WTC11 (cell line): Measurements from ENCODE around the gene MXRA8. TPM values are rescaled to one million over a fixed set of nuclear protein-coding genes. Genes with fewer than 3 reads are reported as not detected.

Source experiments
- ATAC-seq: fragments of 200-7000 bp; cut with Tn5 transposase; 2 replicates; pipeline ENCODE4 v1.10.0; 2021; ENCODE audit warnings: mild to moderate bottlenecking, moderate library complexity
- CTCF ChIA-PET: fragments of 300-600 bp; sonication (Branson Sonifier 250); formaldehyde crosslinking; loops from one replicate; lab custom pipeline; 2021; ENCODE audit warnings: antibody characterized with exemption; lab: Charles Lee
- POLR2A ChIA-PET: fragments of 350-600 bp; sonication (Branson Sonifier 250); formaldehyde crosslinking; loops from one replicate; lab custom pipeline; 2021; ENCODE audit warnings: antibody characterized with exemption; lab: Charles Lee
- DNase-seq: peaks from one replicate; pipeline ENCODE4 v3.0.0; 2021; ENCODE audit warnings: low spot score
- H3K27ac Mint-ChIP-seq: 2 replicates; pipeline ENCODE4 v1.8.0; 2021; ENCODE audit warnings: mixed read lengths
- H3K27me3 Mint-ChIP-seq: 2 replicates; pipeline ENCODE4 v1.8.0; 2021; ENCODE audit warnings: low read depth, mild to moderate bottlenecking, moderate library complexity, mixed read lengths
- H3K36me3 Mint-ChIP-seq: 2 replicates; pipeline ENCODE4 v1.8.0; 2021; ENCODE audit warnings: mixed read lengths
- H3K4me1 Mint-ChIP-seq: 2 replicates; pipeline ENCODE4 v1.8.0; 2022; ENCODE audit warnings: mixed read lengths
- H3K4me3 Mint-ChIP-seq: 2 replicates; pipeline ENCODE4 v1.8.0; 2021; ENCODE audit warnings: mild to moderate bottlenecking, moderate library complexity, mixed read lengths
- H3K9me3 Mint-ChIP-seq: 2 replicates; pipeline ENCODE4 v1.8.0; 2021; ENCODE audit warnings: mixed read lengths
- AFF4 ChIP-seq: sonication (generic); formaldehyde crosslinking; IDR thresholded peaks from 2 replicates; pipeline ENCODE4 v1.8.1; 2023; ENCODE audit warnings: mild to moderate bottlenecking, missing genetic modification reagents, borderline replicate concordance
- ATF1 ChIP-seq: sonication (generic); formaldehyde crosslinking; IDR thresholded peaks from 2 replicates; pipeline ENCODE4 v1.8.1; 2023; ENCODE audit warnings: mild to moderate bottlenecking, moderate library complexity, missing genetic modification reagents
- ATF2 ChIP-seq: sonication (generic); formaldehyde crosslinking; IDR thresholded peaks from 2 replicates; pipeline ENCODE4 v1.8.1; 2022; ENCODE audit warnings: low read depth, missing genetic modification reagents, borderline replicate concordance
- CREB1 ChIP-seq: sonication (generic); formaldehyde crosslinking; IDR thresholded peaks from 2 replicates; pipeline ENCODE4 v1.8.0; 2023; ENCODE audit warnings: mild to moderate bottlenecking, missing genetic modification reagents
- CREM ChIP-seq: sonication (generic); formaldehyde crosslinking; IDR thresholded peaks from 2 replicates; pipeline ENCODE4 v1.8.1; 2022; ENCODE audit warnings: mild to moderate bottlenecking, missing genetic modification reagents, moderate library complexity
- CTCF ChIP-seq: fragments of 200-600 bp; IDR thresholded peaks from 2 replicates; pipeline ENCODE4 v1.8.0; 2022; ENCODE audit warnings: antibody characterized with exemption
- ELF4 ChIP-seq: sonication (generic); formaldehyde crosslinking; IDR thresholded peaks from 2 replicates; pipeline ENCODE4 v1.8.1; 2022; ENCODE audit warnings: low read depth, mild to moderate bottlenecking, moderate library complexity, missing genetic modification reagents
- EMX1 ChIP-seq: fragments of 250-450 bp; sonication (Bioruptor Pico); IDR thresholded peaks from 2 replicates; pipeline ENCODE4 v1.8.0; 2021; ENCODE audit warnings: mild to moderate bottlenecking
- ESRRA ChIP-seq: sonication (generic); formaldehyde crosslinking; IDR thresholded peaks from 2 replicates; pipeline ENCODE4 v1.8.1; 2022; ENCODE audit warnings: mild to moderate bottlenecking, missing genetic modification reagents, borderline replicate concordance
- FOXJ3 ChIP-seq: sonication (generic); formaldehyde crosslinking; IDR thresholded peaks from 2 replicates; pipeline ENCODE4 v1.9.0; 2021; ENCODE audit warnings: missing genetic modification reagents, mild to moderate bottlenecking, borderline replicate concordance
- FOXP1 ChIP-seq: sonication (generic); formaldehyde crosslinking; IDR thresholded peaks from 2 replicates; pipeline ENCODE4 v1.8.0; 2022; ENCODE audit warnings: missing genetic modification reagents, mild to moderate bottlenecking, moderate library complexity, borderline replicate concordance
- GABPB1 ChIP-seq: sonication (generic); formaldehyde crosslinking; IDR thresholded peaks from 2 replicates; pipeline ENCODE4 v1.8.1; 2023; ENCODE audit warnings: mild to moderate bottlenecking, missing genetic modification reagents
- JAZF1 ChIP-seq: fragments of 250-450 bp; sonication (Bioruptor Pico); IDR thresholded peaks from 2 replicates; pipeline ENCODE4 v1.9.0; 2021; ENCODE audit warnings: moderate library complexity, mild to moderate bottlenecking, inconsistent platforms
- MLX ChIP-seq: sonication (generic); formaldehyde crosslinking; IDR thresholded peaks from 2 replicates; pipeline ENCODE4 v1.8.1; 2023; ENCODE audit warnings: mild to moderate bottlenecking, missing genetic modification reagents, moderate library complexity
- NFATC4 ChIP-seq: fragments of 250-450 bp; sonication (Bioruptor Pico); IDR thresholded peaks from 2 replicates; pipeline ENCODE4 v1.9.0; 2021; ENCODE audit warnings: mild to moderate bottlenecking
- NFE2L1 ChIP-seq: sonication (generic); formaldehyde crosslinking; IDR thresholded peaks from 2 replicates; pipeline ENCODE4 v1.8.1; 2023; ENCODE audit warnings: missing genetic modification reagents
- NFYB ChIP-seq: sonication (generic); formaldehyde crosslinking; conservative IDR thresholded peaks from 2 replicates; pipeline ENCODE4 v1.8.0; 2022; ENCODE audit warnings: low read depth, missing genetic modification reagents
- NR1H2 ChIP-seq: sonication (generic); formaldehyde crosslinking; IDR thresholded peaks from 2 replicates; pipeline ENCODE4 v1.9.0; 2021; ENCODE audit warnings: mild to moderate bottlenecking, moderate library complexity, missing genetic modification reagents
- SMAD3 ChIP-seq: sonication (generic); formaldehyde crosslinking; IDR thresholded peaks from 2 replicates; pipeline ENCODE4 v1.8.0; 2022; ENCODE audit warnings: missing genetic modification reagents, mild to moderate bottlenecking, borderline replicate concordance
- TCF7 ChIP-seq: sonication (generic); formaldehyde crosslinking; IDR thresholded peaks from 2 replicates; pipeline ENCODE4 v1.8.0; 2022; ENCODE audit warnings: mild to moderate bottlenecking, low read depth, missing genetic modification reagents, moderate library complexity
- ZBTB21 ChIP-seq: sonication (generic); formaldehyde crosslinking; IDR thresholded peaks from 2 replicates; pipeline ENCODE4 v1.8.1; 2023; ENCODE audit warnings: mild to moderate bottlenecking, missing genetic modification reagents, borderline replicate concordance
- ZNF138 ChIP-seq: sonication (generic); formaldehyde crosslinking; conservative IDR thresholded peaks from 2 replicates; pipeline ENCODE4 v1.8.1; 2022; ENCODE audit warnings: mild to moderate bottlenecking, moderate library complexity, missing genetic modification reagents
- ZNF219 ChIP-seq: sonication (generic); formaldehyde crosslinking; IDR thresholded peaks from 2 replicates; pipeline ENCODE4 v1.8.0; 2023; ENCODE audit warnings: missing genetic modification reagents, mild to moderate bottlenecking, borderline replicate concordance
- ZNF263 ChIP-seq: sonication (generic); formaldehyde crosslinking; IDR thresholded peaks from 2 replicates; pipeline ENCODE4 v1.8.1; 2022; ENCODE audit warnings: low read depth, mild to moderate bottlenecking, moderate library complexity, missing genetic modification reagents
- ZNF396 ChIP-seq: fragments of 250-450 bp; sonication (Bioruptor Pico); IDR thresholded peaks from 2 replicates; pipeline ENCODE4 v1.8.0; 2021; ENCODE audit warnings: mild to moderate bottlenecking, moderate library complexity, borderline replicate concordance
- total RNA-seq: library from RNA; stranded (reverse); gene quantifications from 3 replicates; pipeline ENCODE4 v1.2.3, GENCODE V29; 2021
- TF ChIP-seq, protein P1 (sequence below): sonication (generic); formaldehyde crosslinking; IDR thresholded peaks from 2 replicates; pipeline ENCODE4 v1.8.0; 2022; ENCODE audit warnings: mild to moderate bottlenecking, missing genetic modification reagents
- TF ChIP-seq, protein P2 (sequence below): sonication (generic); formaldehyde crosslinking; IDR thresholded peaks from 2 replicates; pipeline ENCODE4 v1.8.1; 2023; ENCODE audit warnings: mild to moderate bottlenecking, moderate library complexity, missing genetic modification reagents

Gene MXRA8
- total RNA-seq, 1 experiment from 2014 or later: 6.7 TPM

DNA sequence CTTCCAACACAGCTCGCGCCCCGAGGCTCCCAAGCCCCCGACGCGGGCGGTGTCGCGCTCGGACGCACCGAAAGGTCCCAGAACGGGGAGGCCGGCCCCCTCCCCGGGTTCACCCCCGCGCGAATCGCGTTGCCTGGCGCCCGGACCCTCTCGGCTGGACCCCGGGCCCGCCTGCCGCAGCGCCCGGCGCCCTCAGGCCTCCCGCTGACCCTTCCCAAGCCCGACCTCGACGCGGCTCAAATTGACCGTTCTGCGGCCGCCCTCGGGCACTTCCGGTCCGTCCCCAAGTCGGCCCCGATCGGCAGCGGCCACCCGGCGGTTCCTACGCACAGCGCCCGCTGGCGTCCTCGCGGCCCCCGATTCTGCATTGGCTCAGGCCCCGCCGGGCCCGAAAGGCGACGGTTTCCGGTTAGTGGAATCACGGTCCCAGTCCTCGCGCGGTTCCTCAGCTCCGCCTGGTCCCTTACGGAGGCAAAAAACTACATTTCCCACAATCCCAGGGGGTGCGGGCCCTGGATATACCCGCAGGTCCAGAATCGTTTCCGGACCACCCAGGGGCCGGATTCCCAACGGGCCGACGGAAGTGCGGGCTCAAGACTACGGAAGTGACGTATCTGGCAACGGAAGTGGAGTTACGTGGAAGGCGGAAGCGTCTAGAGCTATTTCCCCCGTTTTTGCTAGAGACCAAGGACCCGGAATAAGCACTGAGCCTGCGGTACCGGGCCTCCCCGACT lies 16.7 kb upstream of the MXRA8 start, which contains the start of gene AURKAIP1:
Gene AURKAIP1, minus strand, starts transcription at position 279 of the 734 bp plus-strand sequence. CDS start 451 bp downstream, outside the sequence.
- H3K4me3 Mint-ChIP-seq: peak within 1 kb of the TSS; percentile 82
- TF ChIP-seq ELF4 (0 out of 2 replicates have a peak, but pooled peaks have one; percentile 55), ATF2 (CRISPR knock-in tag) (no peak), FOXP1 (CRISPR knock-in tag) (peak; percentile 51; the same call in 1 of the 2 replicates), ZNF219 (CRISPR knock-in tag) (no peak; the same call in 1 of the 2 replicates), CTCF (no peak), ZBTB21 (CRISPR knock-in tag) (no peak), MLX (CRISPR knock-in tag) (no peak), EMX1 (CRISPR knock-in tag) (no peak), GABPB1 (CRISPR knock-in tag) (peak; percentile 98), NFYB (CRISPR knock-in tag) (0 out of 2 replicates have a peak, but pooled peaks have one; percentile 25), TCF7 (no peak), ZNF263 (CRISPR knock-in tag) (no peak), ESRRA (CRISPR knock-in tag) (peak; percentile 62; the same call in 1 of the 2 replicates), NFATC4 (CRISPR knock-in tag) (no peak), CREM (CRISPR knock-in tag) (peak; percentile 95), ZNF138 (CRISPR knock-in tag) (no peak), ATF1 (0 out of 2 replicates have a peak, but pooled peaks have one; percentile 53), ZNF396 (CRISPR knock-in tag) (no peak), FOXJ3 (CRISPR knock-in tag) (no peak), CREB1 (CRISPR knock-in tag) (peak; percentile 23; the same call in 1 of the 2 replicates), NFE2L1 (CRISPR knock-in tag) (no peak), SMAD3 (CRISPR knock-in tag) (no peak), AFF4 (CRISPR knock-in tag) (no peak; the same call in 1 of the 2 replicates), NR1H2 (CRISPR knock-in tag) (no peak), JAZF1 (no peak)
- TF ChIP-seq, protein P1, sequence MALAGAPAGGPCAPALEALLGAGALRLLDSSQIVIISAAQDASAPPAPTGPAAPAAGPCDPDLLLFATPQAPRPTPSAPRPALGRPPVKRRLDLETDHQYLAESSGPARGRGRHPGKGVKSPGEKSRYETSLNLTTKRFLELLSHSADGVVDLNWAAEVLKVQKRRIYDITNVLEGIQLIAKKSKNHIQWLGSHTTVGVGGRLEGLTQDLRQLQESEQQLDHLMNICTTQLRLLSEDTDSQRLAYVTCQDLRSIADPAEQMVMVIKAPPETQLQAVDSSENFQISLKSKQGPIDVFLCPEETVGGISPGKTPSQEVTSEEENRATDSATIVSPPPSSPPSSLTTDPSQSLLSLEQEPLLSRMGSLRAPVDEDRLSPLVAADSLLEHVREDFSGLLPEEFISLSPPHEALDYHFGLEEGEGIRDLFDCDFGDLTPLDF (CRISPR knock-in tag): no peak
- TF ChIP-seq, protein P2, sequence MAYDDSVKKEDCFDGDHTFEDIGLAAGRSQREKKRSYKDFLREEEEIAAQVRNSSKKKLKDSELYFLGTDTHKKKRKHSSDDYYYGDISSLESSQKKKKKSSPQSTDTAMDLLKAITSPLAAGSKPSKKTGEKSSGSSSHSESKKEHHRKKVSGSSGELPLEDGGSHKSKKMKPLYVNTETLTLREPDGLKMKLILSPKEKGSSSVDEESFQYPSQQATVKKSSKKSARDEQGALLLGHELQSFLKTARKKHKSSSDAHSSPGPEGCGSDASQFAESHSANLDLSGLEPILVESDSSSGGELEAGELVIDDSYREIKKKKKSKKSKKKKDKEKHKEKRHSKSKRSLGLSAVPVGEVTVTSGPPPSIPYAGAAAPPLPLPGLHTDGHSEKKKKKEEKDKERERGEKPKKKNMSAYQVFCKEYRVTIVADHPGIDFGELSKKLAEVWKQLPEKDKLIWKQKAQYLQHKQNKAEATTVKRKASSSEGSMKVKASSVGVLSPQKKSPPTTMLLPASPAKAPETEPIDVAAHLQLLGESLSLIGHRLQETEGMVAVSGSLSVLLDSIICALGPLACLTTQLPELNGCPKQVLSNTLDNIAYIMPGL (CRISPR knock-in tag): peak; percentile 100

More for the DNA sequence above, 16.7 kb upstream of the MXRA8 start, which contains the start of gene AURKAIP1:
- CTCF ChIA-PET: interaction anchor here (0.6 to 1.5 kb wide), 8 partner anchors 21 to 304 kb away, joined by 3 to 8 read pairs (median 4); partner anchors contain the start of gene CCNL2
- Mint-ChIP-seq H3K4me1 (peaks cover 3% of the 10 kb centered on the region; the same call in 1 of the 2 replicates), H3K27me3 (no peaks in the 10 kb centered on the region), H3K27ac (peak within 1 kb of the TSS; percentile 87), H3K9me3 (no peaks in the 10 kb centered on the region), H3K36me3 (peaks cover 8% of the 10 kb centered on the region; the same call in 1 of the 2 replicates)
- ATAC-seq (peak; percentile 91), DNase-seq (peak; percentile 98)
- POLR2A ChIA-PET: interaction anchor here (0.6 to 2.1 kb wide), 6 partner anchors 20 to 66 kb away, joined by 3 to 12 read pairs (median 4); partner anchors contain the start of genes CCNL2 and MRPL20
